Measurements from ENCODE around the gene KATNBL1.
"Not testable (repeated sequence)": the region's sequence is repeated elsewhere in the genome, so short reads cannot be mapped to it uniquely, and the experiment has no call there.

The KATNBL1 gene

DNA sequence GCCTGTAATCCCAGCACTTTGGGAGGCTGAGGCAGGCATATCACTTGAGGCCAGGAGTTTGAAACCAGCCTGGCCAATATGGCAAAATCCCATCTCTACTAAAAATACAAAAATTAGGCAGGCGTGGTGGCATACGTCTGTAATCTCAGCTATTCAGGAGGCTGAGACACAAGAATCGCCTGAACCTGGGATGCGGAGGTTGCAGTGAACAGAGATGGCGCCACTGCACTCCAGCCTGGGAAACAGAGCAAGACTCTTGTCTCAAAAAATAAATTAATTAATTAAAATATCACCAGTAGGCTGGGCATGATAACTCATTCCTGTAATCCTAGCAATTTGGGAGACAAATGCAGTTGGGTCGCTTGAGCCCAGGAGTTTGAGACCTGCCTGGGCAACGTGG lies 16.6 kb downstream of the KATNBL1 start:
- DNase-seq (ENCODE audit: low read depth in 3 of 3): not testable (repeated sequence)

DNA sequence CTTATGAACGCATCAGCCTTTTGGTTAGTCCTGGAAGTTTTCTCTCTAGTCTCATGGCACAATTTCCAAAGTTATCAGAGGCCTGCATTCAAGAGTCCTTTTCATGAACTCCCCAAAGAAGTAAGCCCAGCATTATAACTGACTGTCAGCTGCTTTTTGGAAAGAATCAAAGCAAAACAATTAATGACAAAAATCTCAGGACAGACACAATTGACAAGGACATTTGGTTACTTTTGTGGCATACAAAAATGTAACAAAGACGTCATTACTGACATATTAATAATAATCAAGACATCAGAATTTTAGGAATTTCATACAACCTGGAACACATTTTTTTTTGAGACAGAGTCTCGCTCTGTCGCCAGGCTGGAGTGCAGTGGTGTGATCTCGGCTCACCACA lies 21.2 kb downstream of the KATNBL1 start:
- no peak for DNase-seq (ENCODE audit: low read depth in 3 of 3)

DNA sequence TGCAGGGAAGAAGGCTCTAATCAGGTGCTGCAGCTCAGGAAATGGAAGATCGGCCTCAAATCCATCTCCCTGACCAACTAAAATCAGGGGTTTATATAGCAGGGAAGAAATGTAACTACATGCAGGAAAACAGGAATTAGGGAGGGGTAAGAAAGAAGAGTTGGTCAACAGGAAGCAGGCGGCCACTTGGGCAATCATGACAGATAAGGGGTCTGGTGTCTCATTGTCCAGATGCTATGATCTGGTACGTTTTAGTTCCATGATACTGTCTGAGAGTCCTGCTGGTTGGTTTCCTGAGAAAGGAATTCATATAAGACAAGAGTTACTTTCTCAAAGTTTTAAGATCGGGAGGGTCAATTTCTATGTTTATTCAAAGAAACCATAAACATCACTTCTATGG lies 24.2 kb downstream of the KATNBL1 start:
- no peak for DNase-seq (ENCODE audit: low read depth in 3 of 3)

GRCh38 chr15:34182942-34183341 lies 27.0 kb downstream of the KATNBL1 start:
- DNase-seq (ENCODE audit: low read depth in 3 of 3): no peak

GRCh38 chr15:34179234-34179633 lies 30.7 kb downstream of the KATNBL1 start:
- no peak for DNase-seq (ENCODE audit: low read depth in 3 of 3)

GRCh38 chr15:34165987-34166573 lies 43.8 kb downstream of the KATNBL1 start:
- DNase-seq (ENCODE audit: low read depth in 3 of 3): not testable (repeated sequence)

GRCh38 chr15:34161329-34161963 lies 48.5 kb downstream of the KATNBL1 start:
- no peak for DNase-seq (ENCODE audit: low read depth in 3 of 3)

DNA sequence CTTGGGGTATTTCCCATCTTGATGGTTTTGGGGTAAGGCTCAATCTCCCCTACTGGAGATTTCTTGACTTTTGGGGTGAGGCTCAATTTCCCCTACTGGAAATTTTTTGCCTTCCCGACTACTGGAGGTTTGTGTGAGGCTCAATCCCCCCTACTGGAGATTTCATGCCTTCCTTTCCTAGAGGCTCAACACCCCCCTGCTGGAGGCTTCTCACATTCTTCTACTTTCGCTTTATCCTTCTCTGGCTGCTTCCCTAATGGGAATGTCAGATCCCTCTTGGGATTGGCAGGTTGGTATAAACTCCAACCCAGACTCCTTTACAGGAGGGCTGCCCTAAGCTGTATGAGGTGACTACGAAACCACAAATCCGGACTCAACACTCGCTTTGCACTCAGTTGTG lies 49.2 kb downstream of the KATNBL1 start:
- DNase-seq (ENCODE audit: low read depth in 3 of 3): no peak

DNA sequence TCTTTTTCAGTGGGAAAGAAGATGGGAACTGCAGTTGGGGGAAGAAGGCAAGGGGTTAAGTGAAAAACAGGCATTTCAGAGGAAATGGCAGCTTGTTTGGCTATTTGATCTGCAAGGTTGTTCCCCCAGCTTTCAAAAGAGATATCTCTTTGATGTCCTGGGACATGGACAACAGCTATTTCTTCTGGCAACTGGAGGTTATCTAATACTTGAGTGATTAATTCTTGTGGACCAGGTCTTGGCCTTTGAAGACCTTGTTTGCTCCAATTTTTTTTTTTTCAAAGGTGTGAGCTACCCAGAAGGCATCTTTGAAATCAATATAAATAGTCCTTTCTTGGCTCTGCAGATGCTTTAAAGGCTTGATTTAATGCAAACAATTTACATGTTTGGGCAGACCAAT lies 51.5 kb downstream of the KATNBL1 start:
- DNase-seq (ENCODE audit: low read depth in 3 of 3): no peak

- no peak for DNase-seq (ENCODE audit: low read depth in 3 of 3)
These were observed 54.0 kb downstream of the KATNBL1 start for GRCh38 chr15:34155859-34156258.

DNA sequence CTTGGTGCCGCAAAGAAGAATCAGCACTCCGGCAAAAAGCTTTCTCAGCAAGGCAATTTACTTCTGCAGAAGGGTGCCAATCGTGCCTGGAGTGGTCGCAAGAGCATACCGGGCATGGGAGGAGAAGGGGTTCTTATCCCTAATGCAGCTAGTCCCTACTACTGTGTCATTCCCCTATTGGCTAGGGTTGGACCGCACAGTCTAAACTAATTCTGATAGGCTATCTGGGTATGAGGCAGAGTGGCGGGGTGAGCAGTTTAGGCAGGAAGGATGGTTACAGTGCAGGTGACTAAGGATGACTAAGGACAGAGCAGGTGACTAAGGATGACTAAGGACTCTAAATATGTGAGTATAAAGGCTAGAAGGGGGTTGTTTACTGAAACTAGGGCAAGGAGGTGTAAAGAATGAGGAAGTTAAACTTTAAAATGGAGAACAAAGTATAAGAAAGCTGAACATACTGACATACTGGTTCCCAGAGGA lies 55.1 kb downstream of the KATNBL1 start:
- DNase-seq (ENCODE audit: low read depth in 3 of 3): no peak

GRCh38 chr15:34147371-34148140 lies 62.3 kb downstream of the KATNBL1 start:
- no peak for DNase-seq (ENCODE audit: low read depth in 3 of 3)

DNA sequence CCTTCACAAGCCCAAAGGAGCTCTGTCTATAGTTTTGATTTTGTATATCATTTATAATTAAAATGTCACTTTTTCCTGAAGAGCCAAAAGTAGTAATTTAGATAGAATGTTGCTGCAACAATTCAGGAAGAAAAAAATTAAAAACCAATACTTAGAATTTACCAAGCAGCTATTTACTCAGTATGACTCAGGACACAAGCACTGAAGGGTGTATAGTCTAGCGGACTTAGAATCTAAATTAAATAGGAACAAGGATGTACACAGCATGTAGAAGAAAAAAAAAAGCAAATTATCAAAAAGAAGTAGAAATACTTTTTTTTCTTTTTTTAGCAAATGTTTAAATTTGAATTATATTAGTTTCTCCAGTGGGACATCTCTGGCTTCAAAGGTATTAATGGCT lies 76.4 kb downstream of the KATNBL1 start:
- no peak for DNase-seq (ENCODE audit: low read depth in 3 of 3)

DNA sequence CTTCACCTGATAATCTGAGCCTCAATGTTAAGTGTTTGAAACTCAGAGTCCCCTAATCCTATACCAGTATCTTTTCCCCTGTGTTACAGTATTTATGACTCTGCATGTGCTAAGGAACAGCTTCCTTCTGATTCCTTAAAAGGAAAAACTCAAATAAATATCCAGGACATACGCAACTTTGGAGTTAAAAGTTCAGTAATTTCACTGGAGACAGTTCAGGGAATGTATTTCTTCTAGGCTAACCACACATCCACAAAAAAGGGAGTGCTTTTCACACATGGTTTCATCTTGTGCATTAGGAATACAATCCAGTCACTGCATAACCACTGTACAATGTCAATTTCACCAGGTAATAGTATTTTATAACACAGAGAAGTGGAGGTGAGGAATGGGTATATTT lies 77.0 kb downstream of the KATNBL1 start:
- no peak for DNase-seq (ENCODE audit: low read depth in 3 of 3)

DNA sequence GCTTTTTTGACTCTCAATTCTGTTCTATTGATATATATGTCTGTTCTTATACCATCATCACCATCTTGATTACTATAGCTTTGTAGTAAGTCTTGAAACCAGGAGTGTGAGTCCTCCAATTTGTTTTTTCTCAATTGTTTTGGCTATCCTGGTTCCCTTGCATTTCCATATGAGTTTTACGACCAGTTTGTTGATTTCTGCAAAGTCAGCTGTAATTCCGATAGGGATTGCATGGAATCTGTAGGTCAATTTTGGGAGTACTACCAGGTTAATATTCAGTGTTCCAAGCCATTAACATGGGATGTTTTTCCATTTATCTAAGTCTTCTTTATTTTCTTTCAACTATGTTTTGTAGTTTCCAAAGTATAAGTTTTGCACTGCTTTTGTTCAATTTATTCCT lies 81.0 kb downstream of the KATNBL1 start:
- no peak for DNase-seq (ENCODE audit: low read depth in 3 of 3)

- DNase-seq (ENCODE audit: low read depth in 3 of 3): no peak
These were observed 83.4 kb downstream of the KATNBL1 start for GRCh38 chr15:34126522-34126921.

- DNase-seq (ENCODE audit: low read depth in 3 of 3): no peak
These were observed 84.0 kb downstream of the KATNBL1 start for GRCh38 chr15:34125945-34126344.

DNA sequence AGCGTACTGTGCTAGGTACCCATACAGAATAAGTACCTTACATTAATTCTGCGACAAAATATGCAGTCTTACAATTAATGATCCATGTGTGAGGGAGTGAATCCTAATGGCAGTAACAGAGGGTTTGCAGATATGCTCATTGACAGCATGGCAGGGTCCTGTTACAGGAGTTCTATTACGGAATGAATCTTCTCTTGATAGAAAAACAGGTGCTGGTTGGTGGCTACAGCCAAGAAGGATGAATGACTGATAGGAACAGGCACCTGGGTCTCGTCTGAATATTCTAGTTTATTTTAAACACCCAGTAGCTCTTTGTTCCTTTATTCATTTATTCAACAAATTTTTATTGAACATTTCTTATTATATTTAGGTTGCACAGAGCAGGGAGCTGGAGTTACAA lies 85.2 kb downstream of the KATNBL1 start:
- no peak for DNase-seq (ENCODE audit: low read depth in 3 of 3)

DNA sequence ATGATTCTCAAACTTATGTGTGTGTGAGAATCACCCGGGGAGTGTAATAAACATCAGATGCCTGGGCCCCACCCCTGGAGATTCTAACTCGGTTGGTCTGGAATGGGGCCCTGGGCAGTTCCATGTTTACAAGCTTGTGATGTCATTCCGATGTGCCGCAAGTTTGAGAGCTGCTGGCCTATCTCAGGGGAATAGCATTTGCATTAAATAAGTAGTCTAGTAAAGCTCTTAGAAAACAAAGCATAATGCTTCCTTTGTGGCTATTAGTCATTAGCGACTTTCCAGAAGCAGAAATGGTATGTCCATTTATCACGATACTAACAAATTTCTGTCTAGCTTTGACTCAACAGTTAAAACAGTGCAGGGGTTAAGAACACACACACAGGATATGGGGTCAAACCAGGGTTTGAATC lies 87.1 kb downstream of the KATNBL1 start:
- DNase-seq (ENCODE audit: low read depth in 3 of 3): no peak

DNA sequence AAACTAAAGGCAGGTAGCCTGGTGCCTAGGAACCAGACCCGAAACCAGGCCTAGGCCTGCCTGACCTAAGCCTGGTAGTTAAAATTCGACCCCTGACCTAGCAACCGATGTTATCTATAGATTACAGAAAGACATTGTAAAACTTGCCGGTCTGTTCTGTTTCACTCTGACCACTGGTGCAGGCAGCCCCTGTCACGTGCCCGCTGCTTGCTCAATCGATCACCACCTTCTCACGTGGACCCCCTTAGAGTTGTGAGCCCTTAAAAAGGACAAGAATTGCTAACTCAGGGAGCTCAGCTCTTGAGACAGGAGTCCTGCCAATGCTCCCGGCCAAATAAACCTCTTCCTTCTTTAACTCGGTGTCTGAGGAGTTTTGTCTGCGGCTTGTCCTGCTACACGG lies 88.1 kb downstream of the KATNBL1 start:
- DNase-seq (ENCODE audit: low read depth in 3 of 3): not testable (repeated sequence)

DNA sequence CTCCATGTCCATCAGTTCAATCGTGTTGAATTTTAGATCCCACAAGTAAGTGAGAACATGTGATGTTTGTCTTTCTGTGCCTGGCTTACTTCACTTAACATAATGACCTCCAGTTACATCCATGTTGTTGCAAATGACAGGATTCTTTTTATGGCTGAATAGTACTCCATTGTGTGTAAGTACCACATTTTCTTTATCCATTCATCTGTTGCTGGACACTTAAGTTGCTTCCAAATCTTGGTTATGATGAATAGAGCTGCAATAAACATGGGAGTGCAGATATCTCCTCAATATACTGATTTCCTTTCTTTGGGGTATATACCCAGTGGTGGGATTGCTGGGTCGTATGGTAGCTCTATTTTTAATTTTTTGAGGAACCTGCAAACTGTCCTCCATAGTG lies 89.5 kb downstream of the KATNBL1 start:
- not testable (repeated sequence) for DNase-seq (ENCODE audit: low read depth in 3 of 3)

- no peak for DNase-seq (ENCODE audit: low read depth in 3 of 3)
These were observed 90.6 kb downstream of the KATNBL1 start for GRCh38 chr15:34119291-34119690.

DNA sequence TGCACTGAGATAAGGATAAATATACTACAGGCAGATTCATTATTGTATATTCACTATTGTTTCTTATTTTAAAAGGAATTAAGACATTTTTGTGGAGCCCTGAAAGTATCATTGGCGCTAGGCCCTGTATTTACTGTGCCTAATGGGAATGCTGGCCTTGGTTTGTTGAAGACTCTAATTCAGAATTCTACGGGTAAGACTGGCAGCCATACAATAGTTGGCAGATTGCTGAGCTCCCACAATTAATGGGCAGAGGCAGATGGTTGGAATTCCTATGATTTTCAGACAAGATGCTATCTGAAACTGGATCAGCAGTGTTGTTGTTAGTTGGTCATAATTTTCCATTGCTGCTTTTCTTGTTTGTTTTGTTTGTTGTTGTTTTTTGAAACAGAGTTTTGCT lies 93.3 kb downstream of the KATNBL1 start:
- no peak for DNase-seq (ENCODE audit: low read depth in 3 of 3)
